Body of pancreas (tissue), 4 donors: ENCODE data around the gene PDPK1. TPM values are rescaled to one million over a fixed set of nuclear protein-coding genes. Genes with fewer than 3 reads are reported as not detected.
"Not testable (repeated sequence)": the region's sequence is repeated elsewhere in the genome, so short reads cannot be mapped to it uniquely, and the experiment has no call there.

ENCODE experiments used
- ATAC-seq: fragments of 150-250 bp; one replicate; pipeline ENCODE4 v1.9.1; 2016
- DNase-seq, 4 donors: peaks; one replicate each; pipeline ENCODE4 v3.0.0-alpha.2; 2019
- H3K27ac ChIP-seq, 4 donors: fragments of 200-600 bp; sonication (generic); 1 replicate in 3 of 4; 2 replicates in 1 of 4; pipeline versions ENCODE4 v1.5.1 to v1.6.1; 2016 to 2019; ENCODE audit warnings: mild to moderate bottlenecking in 1 of 4, mixed read lengths in 1 of 4, moderate library complexity in 1 of 4
- H3K27me3 ChIP-seq, 2 donors: fragments of 200-600 bp; sonication (generic); one replicate each; pipeline ENCODE4 v1.6.0; 2016; ENCODE audit warnings: mild to moderate bottlenecking in 1 of 2
- H3K36me3 ChIP-seq, 2 donors: fragments of 200-600 bp; sonication (generic); replicated peaks in 1 of 2; 2 replicates each; pipeline ENCODE4 v1.5.1; 2016; ENCODE audit warnings: low read depth in 2 of 2; ENCODE audit not compliant: insufficient read depth in 1 of 2
- H3K4me1 ChIP-seq: fragments of 200-600 bp; sonication (generic); one replicate; pipeline ENCODE4 v1.6.0; 2016
- H3K4me3 ChIP-seq, 2 donors: fragments of 200-600 bp; sonication (generic); 1 replicate in 1 of 2; 2 replicates in 1 of 2; pipeline ENCODE4 v1.5.1; 2016 to 2019
- H3K9me3 ChIP-seq, 3 donors: fragments of 200-600 bp; sonication (generic); 1 replicate in 2 of 3; 2 replicates in 1 of 3; pipeline ENCODE4 v1.5.1; 2016
- CTCF ChIP-seq, 7 experiments: fragments of 450-650 bp in 4 of 7; fragments of 200-600 bp in 3 of 7; sonication (generic) in 3 of 7; IDR thresholded peaks; one replicate each; pipeline ENCODE4 v1.5.1; 2016 to 2019; ENCODE audit warnings: antibody characterized with exemption in 7 of 7
- POLR2A ChIP-seq, 3 donors: fragments of 450-650 bp; IDR thresholded peaks; one replicate each; pipeline ENCODE4 v1.6.1; 2016; ENCODE audit warnings: antibody characterized with exemption in 3 of 3, mild to moderate bottlenecking in 2 of 3
- WGBS, 2 donors: methylation state at CpG; one replicate each; pipeline ENCODE4 v1.1.5; 2017; 5-methylcytosine and 5-hydroxymethylcytosine counted together
- intact Hi-C: fragments of 100-400 bp; cut with DNase I; formaldehyde crosslinking; loops from one replicate; pipeline ENCODE4 v1.15.1; 2023
- total RNA-seq, 2 donors: library from RNA; depleted of rRNA; stranded (reverse); fragments of >200 nt; gene quantifications; one replicate each; pipeline ENCODE4 v1.1.0, GENCODE V29; 2016

The PDPK1 gene
- total RNA-seq, 2 donors from 2014 or later: 20.5 to 28.0 TPM

DNA sequence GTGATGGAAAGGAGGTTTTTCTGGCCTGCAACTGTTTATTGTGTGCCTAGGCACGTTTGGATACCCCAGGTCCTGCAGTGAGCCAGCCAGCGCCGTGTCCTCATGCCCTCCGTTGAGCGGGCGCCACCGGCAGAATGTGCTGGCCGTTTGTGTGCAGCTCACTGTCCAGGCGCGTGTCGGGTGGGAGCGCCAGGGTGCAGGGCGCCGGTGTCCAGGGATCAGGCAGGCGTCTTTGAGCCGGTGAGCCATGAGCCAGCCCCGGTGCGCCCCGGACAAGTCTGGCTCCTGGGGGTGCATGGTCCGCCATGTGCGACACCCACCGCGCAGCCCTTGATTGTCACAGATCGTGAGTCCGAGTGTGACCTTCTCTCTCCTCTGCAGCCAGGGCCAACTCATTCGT, 39.2 kb downstream of the PDPK1 start:
- H3K9me3 ChIP-seq, H3K36me3 ChIP-seq, H3K27ac ChIP-seq, H3K27me3 ChIP-seq, H3K4me1 ChIP-seq, ATAC-seq, intact Hi-C loops, H3K4me3 ChIP-seq, DNase-seq: not testable (repeated sequence)
- WGBS, 2 donors: 67% methylated on average over 3 of the region's 26 CpGs; no CpG with 5 or more reads in 1 of the 2 donors

GRCh38 chr16:2578905-2579304, 41.1 kb downstream of the PDPK1 start:
- H3K36me3 ChIP-seq, intact Hi-C loops, H3K4me3 ChIP-seq, H3K27me3 ChIP-seq, H3K4me1 ChIP-seq, DNase-seq, ATAC-seq, H3K9me3 ChIP-seq, H3K27ac ChIP-seq: not testable (repeated sequence)
- WGBS, 2 donors: no CpG with 5 or more reads among the region's 12 CpGs

DNA sequence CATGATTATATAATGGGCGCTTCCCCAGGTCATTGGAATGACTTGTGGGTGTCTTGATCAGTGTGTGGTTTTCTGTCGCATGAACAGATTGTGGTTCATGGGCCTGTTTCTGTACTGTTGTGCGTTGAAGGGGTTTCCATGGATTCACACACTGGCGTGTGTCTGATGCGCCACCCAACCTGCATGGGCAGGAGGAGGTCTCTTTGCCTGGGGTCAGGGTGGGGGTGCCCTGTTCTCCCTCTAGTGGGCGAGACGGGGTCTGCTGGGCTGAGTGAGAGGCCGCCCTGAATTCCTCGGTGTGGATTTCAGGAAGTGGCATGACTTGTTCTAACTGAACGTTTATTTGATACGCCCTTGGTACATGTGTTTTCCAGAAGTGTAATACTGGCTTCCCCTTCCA, 42.3 kb downstream of the PDPK1 start:
- H3K4me3 ChIP-seq, ATAC-seq, H3K4me1 ChIP-seq, H3K9me3 ChIP-seq, H3K27me3 ChIP-seq, H3K36me3 ChIP-seq, H3K27ac ChIP-seq, DNase-seq, intact Hi-C loops: not testable (repeated sequence)
- WGBS, 2 donors: 100% methylated on average over 1 of the region's 11 CpGs; no CpG with 5 or more reads in 1 of the 2 donors

DNA sequence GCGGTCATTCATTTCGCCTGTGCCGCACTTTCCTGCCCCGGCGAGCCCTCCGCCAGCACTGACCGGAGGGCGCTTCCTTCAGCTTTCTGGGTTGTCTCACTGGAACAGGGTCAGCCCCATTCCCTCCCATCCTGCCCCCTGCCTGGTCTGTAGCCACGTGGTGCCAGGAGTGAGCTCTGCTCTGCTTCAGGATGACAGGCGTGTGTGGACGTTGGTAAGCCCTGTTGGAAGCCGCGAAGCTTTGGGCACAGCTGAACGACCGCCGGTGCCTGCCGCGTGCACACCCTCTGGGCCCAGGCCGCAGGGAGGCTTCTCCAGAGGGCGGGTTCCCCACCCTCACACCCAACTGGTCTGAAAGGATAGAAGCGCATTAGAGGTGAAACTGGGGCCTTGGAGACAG, 43.0 kb downstream of the PDPK1 start:
- WGBS, 2 donors: no CpG with 5 or more reads among the region's 21 CpGs
- intact Hi-C loops, H3K4me3 ChIP-seq, H3K27me3 ChIP-seq, H3K27ac ChIP-seq, DNase-seq, H3K9me3 ChIP-seq, H3K4me1 ChIP-seq, H3K36me3 ChIP-seq, ATAC-seq: not testable (repeated sequence)

- WGBS, 2 donors: 40 to 71% methylated on average over 2 to 21 of the region's 24 CpGs
- peak; percentile 16 for ATAC-seq
- intact Hi-C loops: no loop called here
- peak in 2 of 4 donors; percentile 40 to 42 for DNase-seq
- H3K9me3 ChIP-seq: no peaks in the 10 kb centered on the region
- no peaks in the 10 kb centered on the region for H3K27me3 ChIP-seq
- H3K4me3 ChIP-seq: no peak overlapping the region
- TF ChIP-seq CTCF (IDR thresholded peaks at IDR 0.05) (no peak), POLR2A (IDR thresholded peaks at IDR 0.05) (no peak)
- H3K4me1 ChIP-seq: no peaks in the 10 kb centered on the region
- H3K27ac ChIP-seq: no peak overlapping the region
- H3K36me3 ChIP-seq: peaks cover 4 to 17% of the 10 kb centered on the region in 2 donors
Measured at GRCh38 chr16:2584729-2585650, 47.2 kb downstream of the PDPK1 start.

DNA sequence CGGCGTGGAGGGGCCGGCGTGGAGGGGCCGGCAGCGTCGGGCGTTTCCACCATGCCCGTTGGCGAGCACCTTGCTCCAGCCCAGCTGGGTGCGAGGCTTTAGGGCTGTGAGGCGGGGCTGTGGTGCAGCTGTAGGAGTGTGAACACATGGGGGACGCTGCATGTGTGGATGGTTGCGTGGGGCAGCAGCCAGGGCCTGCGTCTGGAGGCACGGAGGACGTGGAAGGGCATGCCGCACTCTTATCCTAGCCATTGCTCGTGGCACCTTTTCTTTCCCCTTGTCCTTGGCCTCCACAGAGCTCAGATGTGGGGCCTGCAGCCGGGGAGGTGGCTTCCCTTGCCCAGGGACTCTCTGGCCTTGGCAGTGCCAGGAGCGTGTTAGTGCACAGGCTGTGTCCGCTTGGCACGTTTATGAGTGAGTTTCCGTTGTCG, 47.8 kb downstream of the PDPK1 start:
- intact Hi-C loops: no loop called here
- ATAC-seq (no peak), DNase-seq (peak in 1 of 4 donors; percentile 9)
- 65 to 68% methylated on average over 7 to 23 of the region's 25 CpGs for WGBS, 2 donors
- H3K27ac ChIP-seq: no peak overlapping the region
- no peaks in the 10 kb centered on the region for H3K27me3 ChIP-seq
- no peaks in the 10 kb centered on the region for H3K4me1 ChIP-seq
- no peak overlapping the region for H3K4me3 ChIP-seq
- H3K36me3 ChIP-seq: peaks cover 8 to 19% of the 10 kb centered on the region in 2 donors
- no peak for TF ChIP-seq CTCF (IDR thresholded peaks at IDR 0.05)
- no peak for TF ChIP-seq POLR2A (IDR thresholded peaks at IDR 0.05)
- H3K9me3 ChIP-seq: no peaks in the 10 kb centered on the region
